ENCODE measurements around the gene GPR63.
A peak's percentile ranks its signal among the peaks of the same experiment; 100 is the strongest.

Gene GPR63

GRCh38 chr6:96760153-96760687, 77.1 kb downstream of the GPR63 start:
- H2BK120ac ChIP-seq (ENCODE audit: low read depth, low read length): no peak overlapping the region
- no peak overlapping the region for H4K8ac ChIP-seq (ENCODE audit: low read depth, low read length)
- peak overlapping the region; percentile 46 for H3K9ac ChIP-seq (ENCODE audit: low read depth, low read length, poor library complexity)
- no CpG with 5 or more reads among the region's 4 CpGs for whole genome bisulfite sequencing, 2 donors (ENCODE audit: extremely low coverage in 2 of 2, insufficient read length in 2 of 2, insufficient replicate concordance in 1 of 2)
- no peaks in the 10 kb centered on the region for H3K36me3 ChIP-seq (replicated peaks in 1 of 2; ENCODE audit: control insufficient read depth in 2 of 2, insufficient read depth in 2 of 2, low read length in 2 of 2)
- no peak overlapping the region for H3K4me2 ChIP-seq (ENCODE audit: insufficient read depth, low read length, poor library complexity, severe bottlenecking)
- H2AK5ac ChIP-seq (ENCODE audit: low read depth, low read length): no peak overlapping the region
- H3K27ac ChIP-seq (replicated peaks; ENCODE audit: low read length): no peak overlapping the region
- no peak overlapping the region for H3K4ac ChIP-seq (ENCODE audit: low read length)
- H3K4me3 ChIP-seq (ENCODE audit: low read length in 2 of 2): no peak overlapping the region
- H3K9me3 ChIP-seq (replicated peaks in 1 of 2; ENCODE audit: control insufficient read depth in 2 of 2, insufficient read depth in 1 of 2, low read depth in 1 of 2, low read length in 2 of 2): no peaks in the 10 kb centered on the region
- H2BK15ac ChIP-seq (ENCODE audit: low read length): no peak overlapping the region
- H3K79me1 ChIP-seq (ENCODE audit: low read depth, low read length): no peaks in the 10 kb centered on the region
- H3K23ac ChIP-seq (ENCODE audit: low read depth, low read length, poor library complexity): no peak overlapping the region
- no peaks in the 10 kb centered on the region for H3K27me3 ChIP-seq (ENCODE audit: control insufficient read depth in 3 of 3, insufficient read depth in 3 of 3, low read depth in 1 of 3, low read length in 3 of 3)
- no peaks in the 10 kb centered on the region for H3K4me1 ChIP-seq (ENCODE audit: control insufficient read depth in 2 of 2, insufficient read depth in 1 of 2, low read depth in 1 of 2, low read length in 2 of 2)
- H3K14ac ChIP-seq (ENCODE audit: low read length): no peak overlapping the region
- H2BK5ac ChIP-seq (ENCODE audit: low read length): no peak overlapping the region
- no peak overlapping the region for H2BK12ac ChIP-seq (ENCODE audit: low read length)
- no peak overlapping the region for H2AFZ ChIP-seq (ENCODE audit: low read length)
- H4K91ac ChIP-seq (ENCODE audit: low read depth, low read length, poor library complexity): no peak overlapping the region
- no peak for DNase-seq (ENCODE audit: low spot score)
- H3K18ac ChIP-seq (ENCODE audit: low read length): no peak overlapping the region

GRCh38 chr6:96755096-96755495, 82.2 kb downstream of the GPR63 start:
- no peak overlapping the region for H4K8ac ChIP-seq (ENCODE audit: low read depth, low read length)
- no peaks in the 10 kb centered on the region for H3K4me1 ChIP-seq (ENCODE audit: control insufficient read depth in 2 of 2, insufficient read depth in 1 of 2, low read depth in 1 of 2, low read length in 2 of 2)
- no CpG with 5 or more reads among the region's 3 CpGs for WGBS, 2 donors (ENCODE audit: extremely low coverage in 2 of 2, insufficient read length in 2 of 2, insufficient replicate concordance in 1 of 2)
- H3K18ac ChIP-seq (ENCODE audit: low read length): no peak overlapping the region
- no peak overlapping the region for H3K4ac ChIP-seq (ENCODE audit: low read length)
- no peak overlapping the region for H3K14ac ChIP-seq (ENCODE audit: low read length)
- no peaks in the 10 kb centered on the region for H3K36me3 ChIP-seq (replicated peaks in 1 of 2; ENCODE audit: control insufficient read depth in 2 of 2, insufficient read depth in 2 of 2, low read length in 2 of 2)
- no peaks in the 10 kb centered on the region for H3K27me3 ChIP-seq (ENCODE audit: control insufficient read depth in 3 of 3, insufficient read depth in 3 of 3, low read depth in 1 of 3, low read length in 3 of 3)
- H3K27ac ChIP-seq (replicated peaks; ENCODE audit: low read length): no peak overlapping the region
- H3K4me2 ChIP-seq (ENCODE audit: insufficient read depth, low read length, poor library complexity, severe bottlenecking): no peak overlapping the region
- H2BK120ac ChIP-seq (ENCODE audit: low read depth, low read length): no peak overlapping the region
- no peak for DNase-seq (ENCODE audit: low spot score)
- no peak overlapping the region for H3K4me3 ChIP-seq (ENCODE audit: low read length in 2 of 2)
- no peaks in the 10 kb centered on the region for H3K79me1 ChIP-seq (ENCODE audit: low read depth, low read length)
- H2BK5ac ChIP-seq (ENCODE audit: low read length): no peak overlapping the region
- no peak overlapping the region for H3K9ac ChIP-seq (ENCODE audit: low read depth, low read length, poor library complexity)
- H4K91ac ChIP-seq (ENCODE audit: low read depth, low read length, poor library complexity): no peak overlapping the region
- no peak overlapping the region for H2AFZ ChIP-seq (ENCODE audit: low read length)
- no peaks in the 10 kb centered on the region for H3K9me3 ChIP-seq (replicated peaks in 1 of 2; ENCODE audit: control insufficient read depth in 2 of 2, insufficient read depth in 1 of 2, low read depth in 1 of 2, low read length in 2 of 2)
- no peak overlapping the region for H2BK12ac ChIP-seq (ENCODE audit: low read length)
- no peak overlapping the region for H2AK5ac ChIP-seq (ENCODE audit: low read depth, low read length)
- no peak overlapping the region for H2BK15ac ChIP-seq (ENCODE audit: low read length)
- H3K23ac ChIP-seq (ENCODE audit: low read depth, low read length, poor library complexity): no peak overlapping the region

- Histone ChIP-seq H3K27ac (replicated peaks; ENCODE audit: low read length) (no peak overlapping the region), H3K4ac (ENCODE audit: low read length) (no peak overlapping the region), H3K79me1 (ENCODE audit: low read depth, low read length) (no peaks in the 10 kb centered on the region), H2AK5ac (ENCODE audit: low read depth, low read length) (no peak overlapping the region), H3K4me1 (ENCODE audit: control insufficient read depth in 2 of 2, insufficient read depth in 1 of 2, low read depth in 1 of 2, low read length in 2 of 2) (no peaks in the 10 kb centered on the region), H3K27me3 (ENCODE audit: control insufficient read depth in 3 of 3, insufficient read depth in 3 of 3, low read depth in 1 of 3, low read length in 3 of 3) (peaks cover 0 to 2% (median 0%) of the 10 kb centered on the region in 3 experiments), H3K4me3 (ENCODE audit: low read length in 2 of 2) (no peak overlapping the region), H3K23ac (ENCODE audit: low read depth, low read length, poor library complexity) (no peak overlapping the region), H3K36me3 (replicated peaks in 1 of 2; ENCODE audit: control insufficient read depth in 2 of 2, insufficient read depth in 2 of 2, low read length in 2 of 2) (no peaks in the 10 kb centered on the region), H2BK15ac (ENCODE audit: low read length) (no peak overlapping the region), H3K18ac (ENCODE audit: low read length) (no peak overlapping the region), H2AFZ (ENCODE audit: low read length) (no peak overlapping the region), H3K14ac (ENCODE audit: low read length) (no peak overlapping the region), H2BK12ac (ENCODE audit: low read length) (no peak overlapping the region), H4K8ac (ENCODE audit: low read depth, low read length) (no peak overlapping the region), H4K91ac (ENCODE audit: low read depth, low read length, poor library complexity) (no peak overlapping the region), H3K9ac (ENCODE audit: low read depth, low read length, poor library complexity) (no peak overlapping the region), H3K4me2 (ENCODE audit: insufficient read depth, low read length, poor library complexity, severe bottlenecking) (no peak overlapping the region), H2BK120ac (ENCODE audit: low read depth, low read length) (no peak overlapping the region), H2BK5ac (ENCODE audit: low read length) (no peak overlapping the region), H3K9me3 (replicated peaks in 1 of 2; ENCODE audit: control insufficient read depth in 2 of 2, insufficient read depth in 1 of 2, low read depth in 1 of 2, low read length in 2 of 2) (no peaks in the 10 kb centered on the region)
- DNase-seq (ENCODE audit: low spot score): no peak
- WGBS, 2 donors (ENCODE audit: extremely low coverage in 2 of 2, insufficient read length in 2 of 2, insufficient replicate concordance in 1 of 2): no CpG with 5 or more reads among the region's 6 CpGs
These were observed 87.4 kb downstream of the GPR63 start for GRCh38 chr6:96749891-96750290.
